Tibial nerve (tissue), 4 donors: Measurements from ENCODE around the gene LBHD2. TPM values are rescaled to one million over a fixed set of nuclear protein-coding genes. Genes with fewer than 3 reads are reported as not detected.

Source experiments
- DNase-seq, 2 donors: peaks; one replicate each; pipeline ENCODE4 v3.0.0-alpha.2; 2019; ENCODE audit warnings: low spot score in 2 of 2
- H3K27ac ChIP-seq, 4 donors: fragments of 200-600 bp; sonication (generic) in 3 of 4; one replicate each; pipeline ENCODE4 v1.5.1; 2017 to 2019; ENCODE audit warnings: mild to moderate bottlenecking in 1 of 4
- H3K27me3 ChIP-seq, 2 donors: fragments of 200-600 bp; sonication (generic) in 1 of 2; one replicate each; pipeline versions ENCODE4 v1.5.1 to v1.6.0; 2017 to 2019
- H3K36me3 ChIP-seq, 3 donors: fragments of 200-600 bp; sonication (generic); one replicate each; pipeline ENCODE4 v1.5.1; 2018 to 2019
- H3K4me1 ChIP-seq, 4 donors: fragments of 200-600 bp; sonication (generic) in 3 of 4; one replicate each; pipeline ENCODE4 v1.5.1; 2017 to 2019
- H3K4me3 ChIP-seq, 4 donors: fragments of 200-600 bp; sonication (generic) in 3 of 4; one replicate each; pipeline ENCODE4 v1.5.1; 2017 to 2019; ENCODE audit warnings: mild to moderate bottlenecking in 1 of 4, moderate library complexity in 1 of 4
- H3K9me3 ChIP-seq, 4 donors: fragments of 200-600 bp; sonication (generic) in 3 of 4; one replicate each; pipeline ENCODE4 v1.5.1; 2017 to 2019
- EP300 ChIP-seq, 2 donors: sonication (generic); formaldehyde crosslinking; IDR thresholded peaks; one replicate each; pipeline ENCODE4 v1.6.1; 2017; ENCODE audit warnings: antibody characterized with exemption in 2 of 2, mild to moderate bottlenecking in 1 of 2
- POLR2A ChIP-seq, 2 donors: fragments of 450-650 bp; IDR thresholded peaks; one replicate each; pipeline ENCODE4 v1.6.1; 2017; ENCODE audit warnings: antibody characterized with exemption in 2 of 2, mild to moderate bottlenecking in 2 of 2, moderate library complexity in 2 of 2
- WGBS, 2 donors: methylation state at CpG; one replicate each; pipeline ENCODE4 v1.1.5; 2018; 5-methylcytosine and 5-hydroxymethylcytosine counted together
- total RNA-seq, 4 donors: library from RNA; depleted of rRNA; stranded (reverse); fragments of >200 nt; gene quantifications; one replicate each; pipeline ENCODE4 v1.1.0, GENCODE V29; 2016
- TF ChIP-seq, protein P1 (sequence below), 5 experiments: fragments of 200-600 bp in 3 of 5; fragments of 450-650 bp in 2 of 5; sonication (generic) in 3 of 5; IDR thresholded peaks; one replicate each; pipeline ENCODE4 v1.5.1; 2016 to 2019; ENCODE audit warnings: antibody characterized with exemption in 5 of 5, mild to moderate bottlenecking in 3 of 5, moderate library complexity in 2 of 5

The LBHD2 gene
- total RNA-seq, 4 donors from 2014 or later = not detected

DNA sequence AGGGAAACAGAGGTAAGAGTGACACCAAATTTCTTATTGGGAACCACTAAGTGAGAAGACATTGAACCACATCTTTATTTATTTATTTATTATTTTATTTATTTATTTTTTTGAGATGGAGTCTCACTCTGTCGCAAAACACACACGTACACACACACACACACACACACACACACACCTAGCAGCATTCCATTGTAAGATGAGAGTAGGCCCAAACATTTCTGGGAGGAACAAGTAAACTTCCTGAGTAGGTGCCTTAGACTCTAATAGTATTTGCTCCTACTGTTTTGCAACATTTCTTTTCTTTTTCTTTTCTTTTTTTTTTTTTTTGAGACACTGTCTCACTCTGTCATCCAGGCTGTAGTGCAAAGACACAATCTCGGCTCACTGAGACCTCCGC lies 19.6 kb upstream of the LBHD2 start:
- H3K4me1 ChIP-seq = peaks cover 0 to 31% (median 4%) of the 10 kb centered on the region in 4 donors
- 91 to 94% methylated on average over 4 of the region's 4 CpGs for WGBS, 2 donors
- no peaks in the 10 kb centered on the region for H3K36me3 ChIP-seq
- H3K4me3 ChIP-seq = no peak overlapping the region
- no peaks in the 10 kb centered on the region for H3K27me3 ChIP-seq
- no peak for DNase-seq
- H3K27ac ChIP-seq = no peak overlapping the region
- TF ChIP-seq, protein P1, sequence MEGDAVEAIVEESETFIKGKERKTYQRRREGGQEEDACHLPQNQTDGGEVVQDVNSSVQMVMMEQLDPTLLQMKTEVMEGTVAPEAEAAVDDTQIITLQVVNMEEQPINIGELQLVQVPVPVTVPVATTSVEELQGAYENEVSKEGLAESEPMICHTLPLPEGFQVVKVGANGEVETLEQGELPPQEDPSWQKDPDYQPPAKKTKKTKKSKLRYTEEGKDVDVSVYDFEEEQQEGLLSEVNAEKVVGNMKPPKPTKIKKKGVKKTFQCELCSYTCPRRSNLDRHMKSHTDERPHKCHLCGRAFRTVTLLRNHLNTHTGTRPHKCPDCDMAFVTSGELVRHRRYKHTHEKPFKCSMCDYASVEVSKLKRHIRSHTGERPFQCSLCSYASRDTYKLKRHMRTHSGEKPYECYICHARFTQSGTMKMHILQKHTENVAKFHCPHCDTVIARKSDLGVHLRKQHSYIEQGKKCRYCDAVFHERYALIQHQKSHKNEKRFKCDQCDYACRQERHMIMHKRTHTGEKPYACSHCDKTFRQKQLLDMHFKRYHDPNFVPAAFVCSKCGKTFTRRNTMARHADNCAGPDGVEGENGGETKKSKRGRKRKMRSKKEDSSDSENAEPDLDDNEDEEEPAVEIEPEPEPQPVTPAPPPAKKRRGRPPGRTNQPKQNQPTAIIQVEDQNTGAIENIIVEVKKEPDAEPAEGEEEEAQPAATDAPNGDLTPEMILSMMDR (IDR thresholded peaks at IDR 0.05) = no peak
- no peak for TF ChIP-seq POLR2A (IDR thresholded peaks at IDR 0.05)
- TF ChIP-seq EP300 (IDR thresholded peaks at IDR 0.05) = no peak
- H3K9me3 ChIP-seq = no peaks in the 10 kb centered on the region

DNA sequence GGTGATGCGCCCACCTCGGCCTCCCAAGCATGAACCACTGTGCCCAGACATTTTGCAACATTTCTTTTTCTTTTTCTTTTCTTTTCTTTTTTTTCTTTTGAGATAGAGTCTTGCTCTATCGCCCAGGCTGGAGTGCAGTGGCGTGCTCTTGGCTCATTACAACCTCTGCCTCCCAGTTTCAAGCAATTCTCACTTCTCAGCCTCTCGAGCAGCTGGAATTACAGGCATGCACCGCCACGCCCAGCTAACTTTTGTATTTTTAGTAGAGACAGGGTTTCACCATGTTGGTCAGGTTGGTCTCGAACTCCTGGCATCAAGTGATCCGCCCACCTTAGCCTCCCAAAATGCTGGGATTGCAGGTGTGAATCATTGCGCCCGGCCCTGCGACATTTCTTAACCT lies 19.0 kb upstream of the LBHD2 start:
- WGBS, 2 donors = 89 to 91% methylated on average over 12 of the region's 12 CpGs
- Histone ChIP-seq H3K27me3 (no peaks in the 10 kb centered on the region), H3K4me3 (no peak overlapping the region), H3K36me3 (no peaks in the 10 kb centered on the region), H3K9me3 (no peaks in the 10 kb centered on the region), H3K4me1 (peaks cover 0 to 25% (median 4%) of the 10 kb centered on the region in 4 donors), H3K27ac (no peak overlapping the region)
- no peak for TF ChIP-seq EP300 (IDR thresholded peaks at IDR 0.05)
- TF ChIP-seq, protein P1 (IDR thresholded peaks at IDR 0.05) = no peak
- no peak for TF ChIP-seq POLR2A (IDR thresholded peaks at IDR 0.05)
- no peak for DNase-seq

DNA sequence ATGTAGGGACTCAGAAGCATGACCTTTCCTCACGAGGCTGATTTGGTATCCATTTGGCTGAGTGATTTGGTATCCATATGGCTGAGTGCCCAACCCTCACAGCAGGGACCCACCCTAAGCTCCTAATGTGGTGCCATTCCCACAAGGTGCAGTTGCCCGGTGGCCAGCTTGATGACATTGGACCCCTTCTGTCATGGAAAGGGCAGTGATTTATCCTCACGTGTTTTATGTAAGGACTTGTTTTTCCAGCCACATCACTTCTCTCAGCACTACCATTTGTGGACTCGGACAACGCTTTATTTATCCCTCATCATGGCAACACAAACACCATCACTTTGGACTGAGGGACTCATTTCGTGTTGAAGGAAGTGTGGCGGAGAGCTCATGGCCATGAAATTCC lies 18.1 kb upstream of the LBHD2 start:
- H3K27ac ChIP-seq = no peak overlapping the region
- 72 to 81% methylated on average over 7 of the region's 7 CpGs for WGBS, 2 donors
- TF ChIP-seq POLR2A (IDR thresholded peaks at IDR 0.05) (no peak), EP300 (IDR thresholded peaks at IDR 0.05) (no peak)
- TF ChIP-seq, protein P1 (IDR thresholded peaks at IDR 0.05) = no peak
- no peaks in the 10 kb centered on the region for H3K9me3 ChIP-seq
- H3K4me3 ChIP-seq = no peak overlapping the region
- no peaks in the 10 kb centered on the region for H3K36me3 ChIP-seq
- H3K27me3 ChIP-seq = no peaks in the 10 kb centered on the region
- H3K4me1 ChIP-seq = peaks cover 0 to 24% (median 4%) of the 10 kb centered on the region in 4 donors
- DNase-seq = no peak

- WGBS, 2 donors = 57 to 73% methylated on average over 9 of the region's 9 CpGs
- Histone ChIP-seq H3K9me3 (no peaks in the 10 kb centered on the region), H3K36me3 (no peaks in the 10 kb centered on the region), H3K4me1 (peaks cover 0 to 30% (median 4%) of the 10 kb centered on the region in 4 donors), H3K27me3 (no peaks in the 10 kb centered on the region), H3K27ac (peak overlapping the region in 1 of 4 donors; percentile 22), H3K4me3 (no peak overlapping the region)
- TF ChIP-seq EP300 (IDR thresholded peaks at IDR 0.05) (peak in 1 of 2 donors; percentile 42), POLR2A (IDR thresholded peaks at IDR 0.05) (no peak)
- DNase-seq = no peak
Measured at GRCh38 chr14:103066399-103066798, 17.6 kb upstream of the LBHD2 start.

GRCh38 chr14:103067231-103067954 lies 16.6 kb upstream of the LBHD2 start:
- Histone ChIP-seq H3K27ac (peak overlapping the region in 3 of 4 donors; percentile 42 to 77 (median 75)), H3K9me3 (no peaks in the 10 kb centered on the region), H3K4me1 (peaks cover 0 to 40% (median 6%) of the 10 kb centered on the region in 4 donors), H3K27me3 (no peaks in the 10 kb centered on the region), H3K4me3 (no peak overlapping the region), H3K36me3 (no peaks in the 10 kb centered on the region)
- DNase-seq = peak in 1 of 2 donors; percentile 37
- no peak for TF ChIP-seq POLR2A (IDR thresholded peaks at IDR 0.05)
- TF ChIP-seq, protein P1 (IDR thresholded peaks at IDR 0.05) = no peak
- peak in 1 of 2 donors; percentile 53 for TF ChIP-seq EP300 (IDR thresholded peaks at IDR 0.05)
- WGBS, 2 donors = 60 to 63% methylated on average over 8 of the region's 8 CpGs
